Hematopoietic multipotent progenitor cell treated with erythropoietin and hydrocortisone succinate and interleukin-3 and kit ligand, for 17 days (in vitro differentiated cells): Measurements from ENCODE around the gene PRICKLE3.
A peak's percentile ranks its signal among the peaks of the same experiment; 100 is the strongest.
"Not testable (repeated sequence)": the region's sequence is repeated elsewhere in the genome, so short reads cannot be mapped to it uniquely, and the experiment has no call there.

Experiments
- DNase-seq: peaks from one replicate; pipeline ENCODE4 v3.0.0-alpha.2; 2015; ENCODE audit warnings: low spot score

PRICKLE3 gene

GRCh38 chrX:49178537-49178936 is 7.6 kb downstream of the PRICKLE3 start:
- DNase-seq, result peak; percentile 14

DNA sequence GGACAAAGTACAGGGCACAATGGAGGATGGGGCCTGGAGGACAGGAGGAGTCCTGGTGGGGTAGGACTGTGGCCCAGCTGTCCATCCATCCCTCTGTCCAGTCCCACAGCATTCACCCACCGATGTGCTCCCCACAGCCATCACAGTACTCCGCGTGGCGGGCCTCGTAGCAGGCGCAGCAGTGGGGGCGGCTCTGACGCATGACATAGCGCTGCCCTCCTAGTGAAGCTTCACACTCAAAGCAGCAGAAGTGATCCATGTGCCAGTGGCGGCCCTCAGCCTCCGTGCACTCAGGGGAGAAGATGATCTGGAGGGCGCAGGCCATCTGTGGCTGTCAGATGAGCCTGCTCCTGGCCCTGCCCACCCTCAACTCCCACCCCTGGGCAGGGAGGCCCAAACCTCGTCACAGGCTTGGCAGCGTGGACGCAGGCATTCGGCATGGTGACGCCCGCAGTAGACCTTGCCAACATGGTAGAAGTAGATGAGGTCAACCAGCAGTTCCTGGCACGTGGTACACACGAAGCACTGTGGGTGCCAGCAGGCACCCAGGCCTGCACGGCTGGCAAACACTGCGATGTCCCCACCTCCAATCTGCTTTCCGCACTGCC is 8.2 kb downstream of the PRICKLE3 start:
- peak; percentile 30 for DNase-seq

GRCh38 chrX:49177338-49177833 is 8.8 kb downstream of the PRICKLE3 start:
- peak; percentile 90 for DNase-seq

DNA sequence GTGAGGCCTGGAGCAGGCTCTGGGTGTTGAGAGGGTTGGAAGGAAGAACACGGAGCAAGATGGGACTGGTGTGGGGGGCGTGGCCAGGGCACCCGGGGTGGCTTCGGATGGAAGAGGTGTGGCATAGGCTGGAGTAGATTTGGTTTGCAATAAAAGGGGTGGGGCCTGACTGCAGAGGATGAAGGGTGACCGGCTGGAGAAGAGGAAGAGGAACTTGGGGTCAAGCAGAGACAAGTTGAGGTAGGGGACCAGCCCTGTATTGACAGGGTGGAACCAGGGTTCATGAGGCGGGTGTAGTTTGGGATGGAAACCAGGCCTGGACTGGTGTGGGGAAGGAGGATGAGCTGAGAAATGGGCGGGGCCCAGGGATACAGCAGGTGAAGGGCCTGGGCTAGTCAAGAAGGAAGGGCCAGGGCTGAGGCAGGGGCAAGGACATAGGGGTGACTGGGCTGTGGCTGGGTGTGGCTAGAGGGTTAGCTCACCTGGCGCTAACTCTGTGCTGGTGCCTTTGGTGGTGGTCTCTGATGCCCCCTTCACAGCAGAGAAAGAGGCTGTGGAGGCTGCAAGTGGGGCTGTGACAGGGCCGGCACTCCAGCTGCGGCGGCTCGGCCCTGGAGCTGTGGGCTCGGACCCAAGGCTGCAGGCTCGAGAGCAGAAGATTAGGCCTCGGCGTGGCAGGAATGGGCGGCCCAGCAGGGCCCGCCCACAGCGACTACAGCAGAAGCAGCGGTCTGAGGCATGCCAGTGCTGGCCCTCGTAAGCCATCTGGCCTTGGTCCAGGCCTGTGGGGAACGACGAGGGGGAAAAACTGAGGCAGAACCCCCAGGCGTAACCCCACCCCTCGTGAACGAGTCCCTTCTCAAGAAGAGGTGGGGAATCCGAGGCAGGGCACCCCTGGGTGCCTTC is 9.5 kb downstream of the PRICKLE3 start:
- peak; percentile 78 for DNase-seq

DNA sequence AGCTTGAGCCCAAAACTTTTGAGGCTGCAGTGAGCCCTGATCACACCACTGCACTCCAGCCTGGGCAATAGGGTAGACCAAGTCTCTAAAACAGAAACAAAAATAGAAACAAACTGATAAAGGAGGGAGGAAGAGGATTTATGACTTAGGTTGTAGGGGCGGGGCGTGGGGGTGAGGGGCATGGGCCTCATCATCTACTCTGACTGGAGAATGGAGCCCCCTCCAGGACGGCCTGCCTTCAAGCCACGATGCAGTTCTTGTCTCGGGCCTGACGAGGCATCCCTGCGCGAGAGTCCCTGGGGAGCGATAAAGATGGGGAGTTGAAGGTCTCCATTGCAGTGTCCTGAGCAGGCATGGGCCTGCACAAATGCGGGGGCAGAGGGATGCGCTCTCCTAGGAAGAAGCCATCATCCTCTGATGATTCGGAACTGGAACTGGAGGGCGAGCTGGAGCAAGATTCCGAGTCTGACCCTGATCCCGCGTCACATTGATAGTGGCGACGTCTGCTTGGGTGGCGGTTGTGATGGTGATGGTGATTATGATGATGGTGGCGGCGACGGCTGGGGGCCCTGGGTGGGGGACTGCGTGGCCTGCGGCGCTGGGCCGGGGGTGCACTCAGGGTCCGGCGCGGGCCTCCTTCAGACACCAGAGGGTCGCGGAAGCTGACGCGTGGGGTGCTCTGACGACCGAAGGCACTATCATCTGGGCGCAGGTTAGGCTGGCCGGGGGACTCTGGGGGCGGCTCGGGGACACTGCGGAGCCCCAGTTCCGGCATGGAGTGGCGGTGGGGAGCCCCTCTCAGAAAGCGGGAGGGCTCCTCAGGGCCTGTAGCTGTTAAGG is 10.5 kb downstream of the PRICKLE3 start:
- DNase-seq, result no peak

DNA sequence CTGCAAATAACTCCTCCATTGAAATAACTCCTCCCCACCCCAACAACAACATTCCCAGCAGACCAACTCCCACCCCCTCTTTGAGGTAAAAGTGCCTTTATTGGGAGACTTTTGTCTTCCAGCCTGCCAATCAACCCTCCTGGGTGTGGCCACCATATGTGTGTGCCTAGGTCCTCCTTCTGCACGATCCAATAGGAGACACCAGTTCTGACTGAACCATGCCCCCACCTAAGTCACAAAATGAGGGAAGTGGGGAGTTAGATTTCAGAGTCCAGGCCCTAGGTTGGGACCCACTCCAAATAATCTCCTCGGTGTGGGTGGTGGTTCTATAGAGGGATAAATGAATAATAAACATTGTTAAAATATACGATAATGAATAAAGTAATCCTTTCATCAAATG is 11.4 kb downstream of the PRICKLE3 start:
- no peak for DNase-seq

DNA sequence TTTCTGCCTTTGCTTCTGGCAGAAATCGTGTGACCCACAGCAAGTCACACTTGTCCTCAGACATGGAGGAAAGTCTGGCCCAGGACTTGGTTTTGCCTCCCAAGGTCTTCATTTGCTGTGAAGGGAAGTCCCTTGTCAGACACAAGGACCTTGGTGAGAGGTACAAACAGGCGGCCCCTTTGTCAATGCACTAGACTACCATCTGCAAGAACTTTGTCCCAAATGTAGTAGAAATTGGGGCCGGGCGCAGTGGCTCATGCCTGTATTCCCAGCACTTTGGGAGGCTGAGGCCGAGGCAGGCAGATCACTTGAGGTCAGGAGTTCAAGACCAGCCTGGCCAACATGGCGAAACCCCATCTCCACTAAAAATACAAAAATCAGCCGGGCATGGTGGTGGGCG is 12.6 kb downstream of the PRICKLE3 start:
- not testable (repeated sequence) for DNase-seq

DNA sequence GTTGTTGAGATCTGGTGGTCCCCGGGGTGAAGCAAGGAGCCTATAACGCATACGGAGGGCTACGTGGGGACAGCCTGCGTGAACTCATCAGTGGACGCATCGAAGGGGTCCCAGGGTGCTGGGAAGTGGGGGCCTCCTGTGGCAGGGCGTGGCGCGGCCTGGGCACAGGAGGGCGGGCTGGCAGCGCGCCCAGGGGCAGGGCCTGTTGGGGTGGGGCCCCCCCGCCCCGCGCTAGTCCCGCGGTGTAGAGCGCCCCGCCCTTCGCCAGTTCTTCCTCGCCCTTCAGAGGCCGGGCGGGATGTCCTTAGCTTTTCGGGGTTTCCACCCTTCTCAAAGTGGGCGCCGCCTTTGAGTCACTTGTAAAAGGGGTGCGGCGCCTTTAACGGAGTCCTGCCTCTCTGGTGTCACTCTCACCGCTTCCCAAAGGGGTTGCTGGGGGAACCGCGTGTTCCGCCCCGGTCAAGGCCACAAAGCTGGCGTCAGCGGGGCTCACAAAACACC is 13.8 kb downstream of the PRICKLE3 start:
- peak; percentile 90 for DNase-seq

DNA sequence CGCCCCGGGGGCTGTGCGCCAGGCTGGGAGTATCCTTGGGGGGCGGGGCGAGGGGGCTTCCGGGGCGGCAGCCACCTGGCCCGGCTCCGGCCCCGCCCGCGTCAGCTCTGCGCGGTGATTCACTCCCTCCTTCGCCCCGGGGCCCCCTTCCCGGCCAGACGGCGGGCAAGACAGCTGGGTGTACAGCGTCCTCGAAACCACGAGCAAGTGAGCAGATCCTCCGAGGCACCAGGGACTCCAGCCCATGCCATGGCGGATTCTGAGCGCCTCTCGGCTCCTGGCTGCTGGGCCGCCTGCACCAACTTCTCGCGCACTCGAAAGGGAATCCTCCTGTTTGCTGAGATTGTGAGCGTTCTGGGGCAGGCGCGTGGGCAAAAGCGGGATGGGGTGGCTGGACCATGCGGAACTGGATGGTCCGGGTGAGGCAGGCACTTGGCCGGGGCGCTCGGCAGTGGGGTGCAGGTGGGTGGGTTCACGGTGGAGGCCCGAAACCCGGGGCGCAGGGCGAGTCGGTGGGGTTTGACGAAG is 14.4 kb downstream of the PRICKLE3 start, which contains the start of gene PLP2:
TSS of gene PLP2 (plus strand) at position 147 of the 528 bp plus-strand sequence. CDS start at position 250, 103 bp downstream.
- peak; percentile 30 for DNase-seq

DNA sequence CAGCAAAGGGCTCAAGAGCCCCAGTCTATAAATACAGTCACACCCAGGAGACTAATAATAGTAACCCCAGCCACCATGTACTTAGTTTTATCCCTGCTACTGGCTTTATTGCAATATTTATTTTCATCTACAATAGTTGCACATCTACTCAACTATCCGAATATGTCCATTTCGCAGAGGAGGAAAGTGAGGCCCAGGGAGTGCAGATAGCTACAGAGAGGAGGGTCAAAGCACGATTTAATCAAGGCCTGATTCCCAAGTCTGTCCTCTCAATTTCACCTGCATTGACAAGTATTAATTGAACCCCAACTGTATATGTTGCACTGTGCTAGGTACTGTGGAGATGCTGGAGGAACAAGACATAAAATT is 18.4 kb downstream of the PRICKLE3 start:
- DNase-seq, result no peak

- DNase-seq, result peak; percentile 71
Measured at GRCh38 chrX:49166914-49167739, 19.0 kb downstream of the PRICKLE3 start.

GRCh38 chrX:49165901-49166881 is 20.0 kb downstream of the PRICKLE3 start:
- peak; percentile 87 for DNase-seq

- no peak for DNase-seq
Measured at GRCh38 chrX:49164589-49165360, 21.4 kb downstream of the PRICKLE3 start.

- DNase-seq, result peak; percentile 93
Measured at GRCh38 chrX:49163555-49164419, 22.4 kb downstream of the PRICKLE3 start.

GRCh38 chrX:49162620-49163019 is 23.6 kb downstream of the PRICKLE3 start, which contains the start of gene MAGIX:
Gene MAGIX, plus strand, starts transcription at chrX:49162758. Its CDS starts 132 bp downstream, at chrX:49162890.
- DNase-seq, result no peak

GRCh38 chrX:49161632-49162031 is 24.5 kb downstream of the PRICKLE3 start:
- DNase-seq, result peak; percentile 47

GRCh38 chrX:49160908-49161307 is 25.3 kb downstream of the PRICKLE3 start:
- no peak for DNase-seq

GRCh38 chrX:49157194-49157593 is 29.0 kb downstream of the PRICKLE3 start:
- no peak for DNase-seq
